Neuronal stem cell (in vitro differentiated cells): Measurements from ENCODE around the gene QSOX1.

Experiments
- DNase-seq: peaks from one replicate; pipeline ENCODE4 v3.0.0-alpha.2; 2013; ENCODE audit warnings: low spot score
- H2AFZ ChIP-seq: one replicate; pipeline ENCODE4 v1.6.1; 2013; ENCODE audit warnings: mild to moderate bottlenecking, low read length, inconsistent platforms
- H2AK5ac ChIP-seq: 2 replicates; pipeline ENCODE4 v1.6.1; 2013; ENCODE audit warnings: low read depth, mild to moderate bottlenecking, inconsistent platforms, low read length, moderate library complexity, mixed read lengths
- H2BK120ac ChIP-seq: 2 replicates; pipeline ENCODE4 v1.6.1; 2013; ENCODE audit warnings: low read depth, mild to moderate bottlenecking, inconsistent platforms, low read length, moderate library complexity, mixed read lengths
- H2BK12ac ChIP-seq: one replicate; pipeline ENCODE4 v1.6.1; 2013; ENCODE audit warnings: low read length, inconsistent platforms
- H2BK15ac ChIP-seq: 2 replicates; pipeline ENCODE4 v1.6.1; 2013; ENCODE audit warnings: mild to moderate bottlenecking, low read length, inconsistent platforms, mixed read lengths
- H2BK5ac ChIP-seq: one replicate; pipeline ENCODE4 v1.6.1; 2013; ENCODE audit warnings: inconsistent platforms, mild to moderate bottlenecking, low read length, moderate library complexity
- H3K14ac ChIP-seq: one replicate; pipeline ENCODE4 v1.6.1; 2013; ENCODE audit warnings: low read length, inconsistent platforms
- H3K18ac ChIP-seq: 2 replicates; pipeline ENCODE4 v1.6.1; 2013; ENCODE audit warnings: low read length, inconsistent platforms
- H3K23ac ChIP-seq: 2 replicates; pipeline ENCODE4 v1.6.1; 2013; ENCODE audit warnings: low read depth, mild to moderate bottlenecking, mixed read lengths, low read length, inconsistent platforms; ENCODE audit not compliant: poor library complexity
- H3K27ac ChIP-seq: replicated peaks from 3 replicates; pipeline ENCODE4 v1.5.1; 2013; ENCODE audit warnings: low read length, inconsistent platforms
- H3K27me3 ChIP-seq, 3 experiments: 2 replicates each; pipeline ENCODE4 v1.6.1; 2013; ENCODE audit warnings: low read length in 3 of 3, mild to moderate bottlenecking in 2 of 3, inconsistent platforms in 1 of 3, low read depth in 1 of 3, mixed read lengths in 1 of 3, moderate library complexity in 1 of 3; ENCODE audit not compliant: control insufficient read depth in 3 of 3, insufficient read depth in 3 of 3
- H3K36me3 ChIP-seq, 2 donors: replicated peaks in 1 of 2; 2 replicates each; pipeline ENCODE4 v1.6.1; 2013; ENCODE audit warnings: low read length in 2 of 2; ENCODE audit not compliant: control insufficient read depth in 2 of 2, insufficient read depth in 2 of 2
- H3K4ac ChIP-seq: 2 replicates; pipeline ENCODE4 v1.6.1; 2013; ENCODE audit warnings: inconsistent platforms, mild to moderate bottlenecking, low read length, moderate library complexity
- H3K4me1 ChIP-seq, 2 donors: 1 replicate in 1 of 2; 2 replicates in 1 of 2; pipeline ENCODE4 v1.6.1; 2013; ENCODE audit warnings: low read length in 2 of 2, low read depth in 1 of 2; ENCODE audit not compliant: control insufficient read depth in 2 of 2, insufficient read depth in 1 of 2
- H3K4me2 ChIP-seq: one replicate; pipeline ENCODE4 v1.6.1; 2013; ENCODE audit warnings: mild to moderate bottlenecking, low read length, inconsistent platforms; ENCODE audit not compliant: insufficient read depth, poor library complexity, severe bottlenecking
- H3K4me3 ChIP-seq, 2 donors: 2 replicates each; pipeline ENCODE4 v1.5.1; 2013; ENCODE audit warnings: low read length in 2 of 2, mild to moderate bottlenecking in 2 of 2, inconsistent platforms in 1 of 2, moderate library complexity in 1 of 2
- H3K79me1 ChIP-seq: one replicate; pipeline ENCODE4 v1.6.1; 2013; ENCODE audit warnings: low read depth, mild to moderate bottlenecking, inconsistent platforms, low read length, moderate library complexity
- H3K9ac ChIP-seq: one replicate; pipeline ENCODE4 v1.6.1; 2013; ENCODE audit warnings: mild to moderate bottlenecking, low read depth, low read length, inconsistent platforms; ENCODE audit not compliant: poor library complexity
- H3K9me3 ChIP-seq, 2 donors: replicated peaks in 1 of 2; 2 replicates each; pipeline versions ENCODE3 to v1.6.1; 2013; ENCODE audit warnings: low read length in 2 of 2, mild to moderate bottlenecking in 2 of 2, inconsistent platforms in 1 of 2, low read depth in 1 of 2, mixed read lengths in 1 of 2, moderate library complexity in 1 of 2; ENCODE audit not compliant: control insufficient read depth in 2 of 2, insufficient read depth in 1 of 2
- H4K8ac ChIP-seq: one replicate; pipeline ENCODE4 v1.6.1; 2013; ENCODE audit warnings: low read depth, mild to moderate bottlenecking, inconsistent platforms, low read length, moderate library complexity
- H4K91ac ChIP-seq: one replicate; pipeline ENCODE4 v1.6.1; 2013; ENCODE audit warnings: low read length, low read depth, mild to moderate bottlenecking, inconsistent platforms; ENCODE audit not compliant: poor library complexity
- WGBS, 2 donors: extraction: QIAGEN DNeasy Blood & Tissue Kit; methylation state at CpG; one replicate each; pipeline ENCODE4 v1.1.7; 2013; ENCODE audit warnings: missing lambda C conversion rate in 2 of 2, mixed read lengths in 1 of 2; ENCODE audit not compliant: insufficient read length in 2 of 2, insufficient replicate concordance in 1 of 2; ENCODE audit errors: extremely low coverage in 2 of 2; 5-methylcytosine and 5-hydroxymethylcytosine counted together

QSOX1 gene

DNA sequence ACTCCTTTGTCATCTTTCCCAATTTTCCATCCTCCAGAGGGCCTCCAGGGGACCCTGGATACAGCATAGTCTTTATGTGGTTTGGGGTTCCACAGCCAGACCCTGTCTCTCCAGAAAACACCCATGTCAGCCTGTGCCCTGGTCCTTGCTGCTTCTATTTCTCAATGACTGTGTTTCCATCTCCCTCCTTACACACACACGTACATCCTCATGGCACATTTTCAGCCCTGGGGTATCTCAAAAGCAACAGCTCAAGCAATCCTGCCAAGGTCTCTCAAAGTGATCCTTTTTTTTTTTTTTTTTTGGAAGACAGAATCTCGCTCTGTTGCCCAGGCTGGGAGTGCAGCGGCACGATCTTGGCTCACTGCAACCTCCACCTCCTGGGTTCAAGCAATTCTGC, 22.3 kb downstream of the QSOX1 start:
- no peak for DNase-seq
- no CpG with 5 or more reads among the region's 4 CpGs for WGBS, 2 donors
- no peak overlapping the region for H3K4me3 ChIP-seq

DNA sequence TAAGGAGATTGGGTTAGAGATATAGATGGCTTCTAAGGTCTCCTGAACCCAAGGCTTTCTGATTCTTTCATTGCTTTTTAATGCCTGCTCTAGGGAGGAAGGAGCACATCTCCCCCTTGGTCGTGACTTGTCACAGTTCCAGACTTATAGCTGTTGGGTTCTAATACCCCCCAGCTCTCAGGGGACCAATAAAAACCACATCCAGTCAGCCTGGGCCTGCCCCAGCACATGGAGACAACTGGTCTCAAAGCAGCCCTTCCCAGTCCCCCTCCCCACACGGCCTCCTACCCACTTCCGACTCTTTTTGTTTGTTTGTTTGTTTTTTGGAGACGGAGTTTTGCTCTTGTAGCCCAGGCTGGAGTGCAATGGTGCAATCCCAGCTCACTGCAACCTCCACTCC, 23.3 kb downstream of the QSOX1 start:
- peaks cover 0 to 6% of the 10 kb centered on the region in 2 donors for H3K36me3 ChIP-seq
- no peaks in the 10 kb centered on the region for H3K4me1 ChIP-seq
- no peak overlapping the region for H3K4me2 ChIP-seq
- no peak overlapping the region for H2BK5ac ChIP-seq
- DNase-seq, result no peak
- H3K27me3 ChIP-seq, result no peaks in the 10 kb centered on the region
- no peak overlapping the region for H2BK120ac ChIP-seq
- no peak overlapping the region for H3K4me3 ChIP-seq
- no peak overlapping the region for H3K23ac ChIP-seq
- H3K27ac ChIP-seq, result no peak overlapping the region
- H3K9me3 ChIP-seq, result no peaks in the 10 kb centered on the region
- no peak overlapping the region for H2AK5ac ChIP-seq
- H2BK15ac ChIP-seq, result no peak overlapping the region
- H4K8ac ChIP-seq, result no peak overlapping the region
- no peak overlapping the region for H4K91ac ChIP-seq
- WGBS, 2 donors, result no CpG with 5 or more reads among the region's 4 CpGs
- no peak overlapping the region for H3K4ac ChIP-seq
- no peak overlapping the region for H2AFZ ChIP-seq
- no peak overlapping the region for H3K9ac ChIP-seq
- H3K14ac ChIP-seq, result no peak overlapping the region
- H3K18ac ChIP-seq, result no peak overlapping the region
- no peak overlapping the region for H2BK12ac ChIP-seq
- no peaks in the 10 kb centered on the region for H3K79me1 ChIP-seq

More for the DNA sequence above, 22.3 kb downstream of the QSOX1 start:
- Histone ChIP-seq H3K18ac (no peak overlapping the region), H3K23ac (no peak overlapping the region), H3K9me3 (no peaks in the 10 kb centered on the region), H3K14ac (no peak overlapping the region), H4K8ac (no peak overlapping the region), H3K27ac (no peak overlapping the region), H3K4ac (no peak overlapping the region), H3K9ac (no peak overlapping the region), H2BK5ac (no peak overlapping the region), H2BK120ac (no peak overlapping the region), H2BK12ac (no peak overlapping the region), H3K79me1 (no peaks in the 10 kb centered on the region), H3K4me2 (no peak overlapping the region), H2AFZ (no peak overlapping the region), H3K27me3 (no peaks in the 10 kb centered on the region), H4K91ac (no peak overlapping the region), H2BK15ac (no peak overlapping the region), H2AK5ac (no peak overlapping the region), H3K36me3 (peaks cover 0 to 6% of the 10 kb centered on the region in 2 donors), H3K4me1 (no peaks in the 10 kb centered on the region)

DNA sequence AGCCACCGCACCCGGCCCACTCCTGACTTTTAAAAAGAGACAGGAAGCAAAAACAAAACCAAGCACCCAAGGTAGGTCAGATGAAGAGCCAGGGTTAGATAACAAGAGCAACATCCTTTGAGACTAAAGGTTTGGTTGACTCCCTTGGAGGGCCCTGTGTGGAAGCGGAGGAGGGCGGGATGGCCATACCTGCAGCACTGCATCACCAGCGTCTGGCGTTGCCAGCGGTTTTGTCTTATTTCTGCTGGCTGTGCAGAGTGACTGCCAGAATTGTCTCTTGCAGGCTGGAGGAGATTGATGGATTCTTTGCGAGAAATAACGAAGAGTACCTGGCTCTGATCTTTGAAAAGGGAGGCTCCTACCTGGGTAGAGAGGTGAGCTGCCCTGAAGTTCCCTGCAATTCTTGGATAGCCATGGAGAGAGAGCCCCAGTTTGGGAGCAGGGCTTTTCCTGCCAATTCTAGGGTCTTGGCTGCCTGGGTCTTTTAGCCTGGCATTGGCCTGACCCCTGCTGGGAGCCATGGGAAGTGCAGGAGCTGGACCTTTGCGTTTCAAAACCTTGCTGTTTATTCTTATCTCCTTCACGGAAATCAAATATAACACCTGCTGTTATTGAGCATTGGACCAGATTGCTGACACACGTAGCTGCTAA, 24.0 kb downstream of the QSOX1 start:
- Histone ChIP-seq H2AFZ (no peak overlapping the region), H3K9me3 (no peaks in the 10 kb centered on the region), H2BK12ac (no peak overlapping the region), H2AK5ac (no peak overlapping the region), H3K27ac (no peak overlapping the region), H3K4ac (no peak overlapping the region), H3K4me2 (no peak overlapping the region), H3K36me3 (peaks cover 0 to 6% of the 10 kb centered on the region in 2 donors), H3K27me3 (no peaks in the 10 kb centered on the region), H2BK15ac (no peak overlapping the region), H3K4me1 (no peaks in the 10 kb centered on the region), H3K14ac (no peak overlapping the region), H3K23ac (no peak overlapping the region), H3K9ac (no peak overlapping the region), H2BK5ac (no peak overlapping the region), H4K8ac (no peak overlapping the region), H4K91ac (no peak overlapping the region), H3K4me3 (no peak overlapping the region), H2BK120ac (no peak overlapping the region), H3K79me1 (no peaks in the 10 kb centered on the region), H3K18ac (no peak overlapping the region)
- no CpG with 5 or more reads among the region's 12 CpGs for WGBS, 2 donors
- no peak for DNase-seq

- DNase-seq, result no peak
- H3K36me3 ChIP-seq, result peaks cover 0 to 9% of the 10 kb centered on the region in 2 donors
- no peak overlapping the region for H3K18ac ChIP-seq
- no peak overlapping the region for H3K4ac ChIP-seq
- H4K91ac ChIP-seq, result no peak overlapping the region
- H3K4me3 ChIP-seq, result no peak overlapping the region
- no peak overlapping the region for H2AK5ac ChIP-seq
- no peaks in the 10 kb centered on the region for H3K27me3 ChIP-seq
- no peak overlapping the region for H2BK5ac ChIP-seq
- H3K4me2 ChIP-seq, result no peak overlapping the region
- no peaks in the 10 kb centered on the region for H3K4me1 ChIP-seq
- H3K27ac ChIP-seq, result no peak overlapping the region
- H3K14ac ChIP-seq, result no peak overlapping the region
- no peaks in the 10 kb centered on the region for H3K9me3 ChIP-seq
- H2BK15ac ChIP-seq, result no peak overlapping the region
- H3K23ac ChIP-seq, result no peak overlapping the region
- WGBS, 2 donors, result no CpG with 5 or more reads among the region's 12 CpGs
- no peak overlapping the region for H4K8ac ChIP-seq
- H2BK120ac ChIP-seq, result no peak overlapping the region
- no peaks in the 10 kb centered on the region for H3K79me1 ChIP-seq
- H2AFZ ChIP-seq, result no peak overlapping the region
- no peak overlapping the region for H3K9ac ChIP-seq
- H2BK12ac ChIP-seq, result no peak overlapping the region
These were observed 24.7 kb downstream of the QSOX1 start for GRCh38 chr1:180179162-180179957.
